HG02840 (cell line): Measurements from ENCODE around the gene ATP2B3.
A peak's percentile ranks its signal among the peaks of the same experiment; 100 is the strongest.
"Not testable (repeated sequence)": the region's sequence is repeated elsewhere in the genome, so short reads cannot be mapped to it uniquely, and the experiment has no call there.

Source experiments
- ATAC-seq: cut with Tn5 transposase; IDR thresholded peaks from one replicate; pipeline ENCODE4 v1.9.1; 2021; ENCODE audit warnings: mild to moderate bottlenecking, moderate library complexity, moderate number of reproducible peaks; ENCODE audit not compliant: unreplicated experiment, low FRiP score

Gene ATP2B3

GRCh38 chrX:153590961-153591956, 73.8 kb downstream of the ATP2B3 start:
- no peak for ATAC-seq

GRCh38 chrX:153592091-153592833, 74.8 kb downstream of the ATP2B3 start:
- ATAC-seq, result no peak

- no peak for ATAC-seq
These were observed 75.7 kb downstream of the ATP2B3 start for GRCh38 chrX:153592966-153593688.

- no peak for ATAC-seq
These were observed 76.5 kb downstream of the ATP2B3 start for GRCh38 chrX:153593811-153594500.

GRCh38 chrX:153595387-153595786, 77.9 kb downstream of the ATP2B3 start:
- no peak for ATAC-seq

GRCh38 chrX:153595859-153596857, 78.7 kb downstream of the ATP2B3 start:
- ATAC-seq, result no peak

GRCh38 chrX:153596981-153597750, 79.7 kb downstream of the ATP2B3 start:
- ATAC-seq, result no peak

- peak; percentile 45 for ATAC-seq
These were observed 81.2 kb downstream of the ATP2B3 start, which contains the start of gene CCNQ for GRCh38 chrX:153598541-153599191. TSS of gene CCNQ (minus strand) at chrX:153599139. CDS start at chrX:153599073, 66 bp downstream.

- ATAC-seq, result peak; percentile 79
These were observed 82.0 kb downstream of the ATP2B3 start for GRCh38 chrX:153599192-153600031.

GRCh38 chrX:153600032-153600373, 82.6 kb downstream of the ATP2B3 start:
- ATAC-seq, result no peak

- no peak for ATAC-seq
These were observed 83.5 kb downstream of the ATP2B3 start for GRCh38 chrX:153600921-153601320.

GRCh38 chrX:153601511-153602110, 84.2 kb downstream of the ATP2B3 start:
- ATAC-seq, result no peak

- no peak for ATAC-seq
These were observed 85.2 kb downstream of the ATP2B3 start for GRCh38 chrX:153602601-153603000.

GRCh38 chrX:153603131-153603656, 85.8 kb downstream of the ATP2B3 start:
- no peak for ATAC-seq

- ATAC-seq, result not testable (repeated sequence)
These were observed 87.4 kb downstream of the ATP2B3 start for GRCh38 chrX:153604666-153605380.
